ENCODE measurements around the gene ANKRD18A. TPM values are rescaled to one million over a fixed set of nuclear protein-coding genes. Genes with fewer than 3 reads are reported as not detected.

ANKRD18A gene
- total and polyA plus RNA-seq, 9 of the 15 experiments (the other 6 are each of a cell fraction or from before 2014, with no cell fraction given): 1.9 TPM; not detected in 8

DNA sequence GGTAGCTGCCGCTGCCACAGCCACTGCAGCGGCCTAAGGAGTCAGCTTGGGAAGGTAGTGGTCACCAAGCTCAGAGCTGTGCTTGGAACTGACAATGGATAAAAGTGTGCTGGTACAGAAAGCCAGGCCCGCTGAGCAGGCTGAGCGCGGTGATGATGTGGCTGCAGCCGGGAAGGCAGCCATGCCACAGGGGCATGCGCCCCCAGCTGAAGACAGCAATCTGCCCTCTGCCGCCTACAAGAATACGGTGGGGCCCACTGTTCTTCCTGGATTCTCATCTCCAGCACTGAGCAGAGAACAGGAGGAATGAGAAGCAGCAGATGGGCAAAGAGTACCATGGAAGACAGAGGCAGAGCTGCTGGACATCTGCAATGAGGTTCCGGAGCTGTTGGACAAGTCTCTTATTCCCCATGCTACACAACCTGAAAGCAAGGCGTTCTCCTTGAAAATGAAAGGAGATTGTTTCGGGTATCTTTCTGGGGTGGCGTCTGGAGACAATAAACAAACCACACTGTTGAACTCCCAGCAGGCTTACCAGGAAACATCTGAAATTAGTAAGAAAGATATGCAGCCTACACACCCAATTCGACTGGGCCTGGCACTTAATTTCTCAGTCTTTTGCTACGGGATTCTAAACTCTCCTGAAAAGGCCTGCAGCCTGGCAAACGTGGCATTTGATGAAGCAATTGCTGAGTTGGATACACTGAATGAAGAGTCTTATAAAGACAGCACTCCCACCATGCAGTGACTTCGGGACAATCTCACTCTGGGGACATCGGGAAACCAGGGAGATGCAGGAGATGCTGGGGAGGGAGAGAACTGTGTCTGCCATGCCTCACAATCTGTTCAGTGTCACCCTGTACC lies 22.8 kb upstream of the ANKRD18A start:
- H4K20me1 ChIP-seq (replicated peaks; ENCODE audit: control insufficient read depth, insufficient read depth, low read length): no peaks in the 10 kb centered on the region
- no peak overlapping the region for H3K4me2 ChIP-seq (ENCODE audit: insufficient read depth, low read length)
- H2AFZ ChIP-seq (ENCODE audit: low read depth, low read length): no peak overlapping the region
- H3K27me3 ChIP-seq (ENCODE audit: control insufficient read depth in 2 of 2, insufficient read depth in 2 of 2, low read length in 2 of 2): peaks cover 4 to 8% of the 10 kb centered on the region in 2 experiments; a peak in 2 of 5 replicates
- no peaks in the 10 kb centered on the region for H3K9me3 ChIP-seq (replicated peaks; ENCODE audit: control insufficient read depth, insufficient read depth, low read depth, low read length)
- H3K4me1 ChIP-seq (replicated peaks in 1 of 2; ENCODE audit: control insufficient read depth in 2 of 2, insufficient read depth in 2 of 2, low read length in 2 of 2): no peaks in the 10 kb centered on the region
- FAIRE-seq (no peak), DNase-seq (ENCODE audit: extremely low read depth in 1 of 4, low spot score in 3 of 4) (no peak), ATAC-seq (no peak)
- intact Hi-C loops (cut with micrococcal nuclease) (loop anchor here (10.0 kb wide), 1 partner anchor 82 kb away; the partner anchor contains the start of gene FAM240B), in situ Hi-C loops (cut with MboI) (no loop called here)
- no peaks in the 10 kb centered on the region for H3K9me1 ChIP-seq (ENCODE audit: control insufficient read depth, insufficient read depth, low read length)
- ChIA-PET CTCF (ENCODE audit: low intra/inter-chr PET ratio) (no interaction called here), POLR2A (no interaction called here)
- H3K27ac ChIP-seq (ENCODE audit: extremely low read depth, low read depth, low read length): no peak overlapping the region
- no peak overlapping the region for H3K9ac ChIP-seq (ENCODE audit: insufficient read depth in 1 of 2, low read depth in 2 of 2, low read length in 2 of 2)
- H3K79me2 ChIP-seq (ENCODE audit: control insufficient read depth, insufficient read depth, low read length): no peaks in the 10 kb centered on the region
- H3K4me3 ChIP-seq: no peak overlapping the region
- 4% methylated on average over 17 of the region's 18 CpGs for whole genome bisulfite sequencing (ENCODE audit: insufficient coverage, low coverage, missing lambda C conversion rate)
- H3K36me3 ChIP-seq (ENCODE audit: control insufficient read depth, insufficient read depth, low read length): no peaks in the 10 kb centered on the region
- TF ChIP-seq, protein P1, sequence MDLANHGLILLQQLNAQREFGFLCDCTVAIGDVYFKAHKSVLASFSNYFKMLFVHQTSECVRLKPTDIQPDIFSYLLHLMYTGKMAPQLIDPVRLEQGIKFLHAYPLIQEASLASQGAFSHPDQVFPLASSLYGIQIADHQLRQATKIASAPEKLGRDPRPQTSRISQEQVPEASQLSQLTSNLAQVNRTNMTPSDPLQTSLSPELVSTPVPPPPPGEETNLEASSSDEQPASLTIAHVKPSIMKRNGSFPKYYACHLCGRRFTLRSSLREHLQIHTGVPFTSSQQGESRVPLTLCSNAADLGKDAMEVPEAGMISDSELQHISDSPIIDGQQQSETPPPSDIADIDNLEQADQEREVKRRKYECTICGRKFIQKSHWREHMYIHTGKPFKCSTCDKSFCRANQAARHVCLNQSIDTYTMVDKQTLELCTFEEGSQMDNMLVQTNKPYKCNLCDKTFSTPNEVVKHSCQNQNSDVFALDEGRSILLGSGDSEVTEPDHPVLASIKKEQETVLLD (IDR thresholded peaks at IDR 0.05): no peak
- no peak for TF ChIP-seq NUFIP1 (IDR thresholded peaks at IDR 0.05; ENCODE audit: partially characterized antibody)
- TF ChIP-seq SOX6 (IDR thresholded peaks at IDR 0.05): no peak
- TF ChIP-seq ZNF133 (CRISPR knock-in tag; IDR thresholded peaks at IDR 0.05): no peak
- TF ChIP-seq NCOA2 (IDR thresholded peaks at IDR 0.05; ENCODE audit: partially characterized antibody in 2 of 2): no peak
- no peak for TF ChIP-seq ZNF551 (CRISPR knock-in tag; IDR thresholded peaks at IDR 0.05)
- TF ChIP-seq MYBL2 (IDR thresholded peaks at IDR 0.05; ENCODE audit: low read depth): no peak
- TF ChIP-seq MYBL2 (CRISPR knock-in tag; IDR thresholded peaks at IDR 0.05; ENCODE audit: borderline replicate concordance): no peak
- no peak for TF ChIP-seq ZNF785 (CRISPR knock-in tag; IDR thresholded peaks at IDR 0.05)
- no peak for TF ChIP-seq JUND (IDR thresholded peaks at IDR 0.05; ENCODE audit: borderline replicate concordance, low read depth, low read length)
- no peak for TF ChIP-seq JUND (tag; IDR thresholded peaks at IDR 0.05; ENCODE audit: borderline replicate concordance, low read depth, low read length)
- TF ChIP-seq MBD2 (IDR thresholded peaks at IDR 0.05; ENCODE audit: borderline replicate concordance, low read depth): no peak
- TF ChIP-seq CCAR2 (IDR thresholded peaks at IDR 0.05; ENCODE audit: low read depth, low read length): no peak
- TF ChIP-seq PRPF4 (IDR thresholded peaks at IDR 0.05; ENCODE audit: insufficient read depth, low read depth, low read length, poor library complexity, severe bottlenecking): no peak
- TF ChIP-seq, protein P2, sequence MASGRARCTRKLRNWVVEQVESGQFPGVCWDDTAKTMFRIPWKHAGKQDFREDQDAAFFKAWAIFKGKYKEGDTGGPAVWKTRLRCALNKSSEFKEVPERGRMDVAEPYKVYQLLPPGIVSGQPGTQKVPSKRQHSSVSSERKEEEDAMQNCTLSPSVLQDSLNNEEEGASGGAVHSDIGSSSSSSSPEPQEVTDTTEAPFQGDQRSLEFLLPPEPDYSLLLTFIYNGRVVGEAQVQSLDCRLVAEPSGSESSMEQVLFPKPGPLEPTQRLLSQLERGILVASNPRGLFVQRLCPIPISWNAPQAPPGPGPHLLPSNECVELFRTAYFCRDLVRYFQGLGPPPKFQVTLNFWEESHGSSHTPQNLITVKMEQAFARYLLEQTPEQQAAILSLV (tag; IDR thresholded peaks at IDR 0.05): no peak
- no peak for TF ChIP-seq HMG20B (CRISPR knock-in tag; IDR thresholded peaks at IDR 0.05)
- TF ChIP-seq TAF1 (IDR thresholded peaks at IDR 0.05; ENCODE audit: control insufficient read depth, extremely low read depth, insufficient read depth, low read length, severe bottlenecking): no peak
- no peak for TF ChIP-seq POLR2AphosphoS5 (IDR thresholded peaks at IDR 0.05; ENCODE audit: control insufficient read depth, insufficient read depth, low read depth, low read length)
- BruUV-seq (replicated peaks): no TSS peak

Data from K562 (cell line).